ENCODE results near the gene DIDO1.

DNA sequence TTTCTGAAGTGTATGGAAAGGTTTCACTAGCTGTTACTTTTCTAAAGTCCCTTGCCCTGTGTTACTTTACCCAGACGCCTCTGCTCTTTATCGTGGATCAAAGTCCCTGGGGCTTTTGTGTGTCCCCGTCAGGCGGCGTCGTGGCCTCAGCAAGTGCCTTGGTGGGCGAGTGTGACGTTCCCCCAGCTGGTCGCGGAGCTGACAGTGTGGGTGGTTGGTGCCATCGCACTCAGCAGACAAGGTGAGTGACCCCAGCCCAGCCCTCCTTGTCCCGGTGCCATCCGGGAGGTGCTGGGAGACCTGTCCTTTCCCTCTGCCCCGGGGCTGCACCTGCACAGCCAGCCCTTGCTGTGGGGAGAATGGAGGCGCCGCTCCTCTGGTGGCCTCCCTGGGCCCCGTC lies 37.4 kb downstream of the DIDO1 start:
- no peak for TF ChIP-seq POLR2A (IDR thresholded peaks at IDR 0.05)
- TF ChIP-seq, protein P1, sequence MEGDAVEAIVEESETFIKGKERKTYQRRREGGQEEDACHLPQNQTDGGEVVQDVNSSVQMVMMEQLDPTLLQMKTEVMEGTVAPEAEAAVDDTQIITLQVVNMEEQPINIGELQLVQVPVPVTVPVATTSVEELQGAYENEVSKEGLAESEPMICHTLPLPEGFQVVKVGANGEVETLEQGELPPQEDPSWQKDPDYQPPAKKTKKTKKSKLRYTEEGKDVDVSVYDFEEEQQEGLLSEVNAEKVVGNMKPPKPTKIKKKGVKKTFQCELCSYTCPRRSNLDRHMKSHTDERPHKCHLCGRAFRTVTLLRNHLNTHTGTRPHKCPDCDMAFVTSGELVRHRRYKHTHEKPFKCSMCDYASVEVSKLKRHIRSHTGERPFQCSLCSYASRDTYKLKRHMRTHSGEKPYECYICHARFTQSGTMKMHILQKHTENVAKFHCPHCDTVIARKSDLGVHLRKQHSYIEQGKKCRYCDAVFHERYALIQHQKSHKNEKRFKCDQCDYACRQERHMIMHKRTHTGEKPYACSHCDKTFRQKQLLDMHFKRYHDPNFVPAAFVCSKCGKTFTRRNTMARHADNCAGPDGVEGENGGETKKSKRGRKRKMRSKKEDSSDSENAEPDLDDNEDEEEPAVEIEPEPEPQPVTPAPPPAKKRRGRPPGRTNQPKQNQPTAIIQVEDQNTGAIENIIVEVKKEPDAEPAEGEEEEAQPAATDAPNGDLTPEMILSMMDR (IDR thresholded peaks at IDR 0.05), result no peak
